ENCODE measurements around the gene PYCARD. TPM values are rescaled to one million over a fixed set of nuclear protein-coding genes. Genes with fewer than 3 reads are reported as not detected.

Gene PYCARD
- total and polyA plus RNA-seq, 10 of the 15 experiments (the other 5 are each of a cell fraction or from before 2014, with no cell fraction given), result 5.1 to 106 (median 45.9) TPM

- intact Hi-C loops (cut with micrococcal nuclease; ENCODE audit: unreplicated experiment) (no loop called here), in situ Hi-C loops (cut with MboI) (no loop called here)
- Histone ChIP-seq H3K27ac (ENCODE audit: control insufficient read depth, insufficient read depth) (no peak overlapping the region), H3K4me2 (ENCODE audit: control insufficient read depth, insufficient read depth) (no peak overlapping the region), H3K27me3 (replicated peaks in 1 of 2; ENCODE audit: control insufficient read depth in 2 of 2, insufficient read depth in 2 of 2, low read length in 1 of 2) (no peaks in the 10 kb centered on the region; a peak in 1 of 4 replicates), H3K36me3 (ENCODE audit: control insufficient read depth in 2 of 2, insufficient read depth in 2 of 2, low read length in 1 of 2) (no peaks in the 10 kb centered on the region), H3K4me1 (ENCODE audit: control insufficient read depth, insufficient read depth, low read length) (no peaks in the 10 kb centered on the region), H3K79me2 (ENCODE audit: control insufficient read depth, insufficient read depth, low read length) (no peaks in the 10 kb centered on the region), H3K9ac (ENCODE audit: control insufficient read depth, insufficient read depth, low read length) (no peak overlapping the region), H4K20me1 (ENCODE audit: control insufficient read depth, insufficient read depth) (no peaks in the 10 kb centered on the region), H3K4me3 (no peak overlapping the region), H2AFZ (ENCODE audit: control insufficient read depth, low read depth, low read length) (no peak overlapping the region), H3K9me3 (replicated peaks; ENCODE audit: control insufficient read depth, insufficient read depth, low read length) (no peaks in the 10 kb centered on the region)
- TF ChIP-seq BMI1 (IDR thresholded peaks at IDR 0.05; ENCODE audit: borderline replicate concordance), result no peak
- POLR2A ChIA-PET, result no interaction called here
- 85% methylated on average over 7 of the region's 8 CpGs for WGBS (ENCODE audit: insufficient coverage, insufficient replicate concordance, low lambda C conversion rate, missing lambda C conversion rate)
- SMC1A ChIA-PET (ENCODE audit: uncharacterized antibody, unreplicated experiment), result no interaction called here
- RAD21 ChIA-PET (ENCODE audit: unreplicated experiment), result no interaction called here
- no peak for ATAC-seq
- no TSS peak for BruUV-seq (replicated peaks)
- DNase-seq (ENCODE audit: low read depth, low spot score), result no peak
- FAIRE-seq, result no peak
- CTCF ChIA-PET, result no interaction called here
These were observed 35.2 kb downstream of the PYCARD start for GRCh38 chr16:31167315-31167714.

- POLR2A ChIA-PET, result interaction anchor here (0.6 to 1.9 kb wide), 6 partner anchors 15 to 217 kb away, joined by 3 to 10 read pairs (median 5); no protein-coding TSS in a partner anchor
- WGBS (ENCODE audit: insufficient coverage, insufficient replicate concordance, low lambda C conversion rate, missing lambda C conversion rate), result 10% methylated on average over 8 of the region's 8 CpGs
- Histone ChIP-seq H2AFZ (ENCODE audit: control insufficient read depth, low read depth, low read length) (no peak overlapping the region; the same call in 1 of the 2 replicates), H4K20me1 (ENCODE audit: control insufficient read depth, insufficient read depth) (no peaks in the 10 kb centered on the region), H3K4me1 (ENCODE audit: control insufficient read depth, insufficient read depth, low read length) (no peaks in the 10 kb centered on the region), H3K4me2 (ENCODE audit: control insufficient read depth, insufficient read depth) (no peak overlapping the region; the same call in 1 of the 2 replicates), H3K4me3 (no peak overlapping the region), H3K36me3 (ENCODE audit: control insufficient read depth in 2 of 2, insufficient read depth in 2 of 2, low read length in 1 of 2) (no peaks in the 10 kb centered on the region), H3K27ac (ENCODE audit: control insufficient read depth, insufficient read depth) (no peak overlapping the region), H3K27me3 (replicated peaks in 1 of 2; ENCODE audit: control insufficient read depth in 2 of 2, insufficient read depth in 2 of 2, low read length in 1 of 2) (no peaks in the 10 kb centered on the region), H3K9ac (ENCODE audit: control insufficient read depth, insufficient read depth, low read length) (no peak overlapping the region), H3K79me2 (ENCODE audit: control insufficient read depth, insufficient read depth, low read length) (no peaks in the 10 kb centered on the region), H3K9me3 (replicated peaks; ENCODE audit: control insufficient read depth, insufficient read depth, low read length) (no peaks in the 10 kb centered on the region)
- DNase-seq (ENCODE audit: low read depth, low spot score) (no peak), ATAC-seq (peak; percentile 73), FAIRE-seq (no peak)
- RAD21 ChIA-PET (ENCODE audit: unreplicated experiment), result interaction anchor here (0.6 to 3.4 kb wide), 3 partner anchors 15 to 226 kb away, joined by 3 to 11 read pairs (median 4); no protein-coding TSS in a partner anchor
- no TSS peak for BruUV-seq (replicated peaks)
- TF ChIP-seq SPI1 (IDR thresholded peaks at IDR 0.05; ENCODE audit: borderline replicate concordance, insufficient read depth, low read depth, low read length), result peak; percentile 61; the same call in 1 of the 2 replicates
- no peak for TF ChIP-seq WRNIP1 (IDR thresholded peaks at IDR 0.05; ENCODE audit: borderline replicate concordance, low read depth, low read length)
- CTCF ChIA-PET, result interaction anchor here (0.7 to 2.7 kb wide), 9 partner anchors 9 to 286 kb away, joined by 3 to 19 read pairs (median 3); partner anchors contain the start of gene ZNF843
- in situ Hi-C loops (cut with MboI) (no loop called here), intact Hi-C loops (cut with micrococcal nuclease; ENCODE audit: unreplicated experiment) (no loop called here)
- SMC1A ChIA-PET (ENCODE audit: uncharacterized antibody, unreplicated experiment), result interaction anchor here (0.7 to 2.8 kb wide), 6 partner anchors 13 to 284 kb away, joined by 3 to 7 read pairs (median 4); no protein-coding TSS in a partner anchor
These were observed 45.4 kb downstream of the PYCARD start for GRCh38 chr16:31157136-31157535.

Small RNA genes within 50 kb of the gene (small RNA-seq; reads per million reads assigned to genes)
- gene AC009088.4 (not detected), gene NDUFA3P6 (not detected)

Other genes starting within 250 kb of the PYCARD start
Only the 7 nearest of the 20 such genes appear.
- gene KAT8, start 85.1 kb downstream of the PYCARD start, total RNA-seq (2014; rRNA removed), result 46.9 and 50.4 TPM in 2 replicates
- gene KAT8, start 85.1 kb downstream of the PYCARD start, total RNA-seq (2014; rRNA removed; fragmentation: Illumina TruSeq; extraction: Trizol), result 37.5 and 39.0 TPM in 2 replicates
- 44.3 and 46.5 TPM in 2 replicates for gene KAT8, start 85.1 kb downstream of the PYCARD start, total RNA-seq (2021)
- gene KAT8, start 85.1 kb downstream of the PYCARD start, polyA plus RNA-seq (2011; rRNA removed), result 41.8 and 45.9 TPM in 2 replicates
- 36.0 and 40.3 TPM in 2 replicates for gene KAT8, start 85.1 kb downstream of the PYCARD start, polyA plus RNA-seq (2014; fragmentation: Illumina TruSeq; extraction: Trizol)
- 10 to 100 TPM in 1 of 2 experiments, 1 to 10 TPM in 1; 5.5 to 11.2 TPM for gene KAT8, start 85.1 kb downstream of the PYCARD start, polyA plus RNA-seq (2014; fragmentation: Nextera tagmentation; extraction: Ambion mirVana)
- gene KAT8, start 85.1 kb downstream of the PYCARD start, polyA plus RNA-seq (2014; rRNA removed), result 53.0 and 55.8 TPM in 2 replicates
- gene KAT8, start 85.1 kb downstream of the PYCARD start, polyA plus RNA-seq (2016; fragmentation: Nextera tagmentation; extraction: Ambion mirVana), result 10 to 100 TPM; 21.7 to 25.6 TPM
- not detected in 2 replicates for gene PRSS8, start 67.0 kb downstream of the PYCARD start, total RNA-seq (2014; rRNA removed)
- gene PRSS8, start 67.0 kb downstream of the PYCARD start, total RNA-seq (2014; rRNA removed; fragmentation: Illumina TruSeq; extraction: Trizol), result not detected in 2 replicates
- 0.16 and 0.33 TPM in 2 replicates for gene PRSS8, start 67.0 kb downstream of the PYCARD start, total RNA-seq (2021)
- not detected in 2 replicates for gene PRSS8, start 67.0 kb downstream of the PYCARD start, polyA plus RNA-seq (2011; rRNA removed)
- gene PRSS8, start 67.0 kb downstream of the PYCARD start, polyA plus RNA-seq (2014; fragmentation: Illumina TruSeq; extraction: Trizol), result not detected in 2 replicates
- gene PRSS8, start 67.0 kb downstream of the PYCARD start, polyA plus RNA-seq (2014; fragmentation: Nextera tagmentation; extraction: Ambion mirVana), result not detected
- 0.58 TPM in 1 of 2 replicates, not detected in the other for gene PRSS8, start 67.0 kb downstream of the PYCARD start, polyA plus RNA-seq (2014; rRNA removed)
- not detected for gene PRSS8, start 67.0 kb downstream of the PYCARD start, polyA plus RNA-seq (2016; fragmentation: Nextera tagmentation; extraction: Ambion mirVana)
- 0.11 and 0.44 TPM in 2 replicates for gene PRSS36, start 52.7 kb downstream of the PYCARD start, total RNA-seq (2014; rRNA removed)
- 0.13 TPM in 1 of 2 replicates, not detected in the other for gene PRSS36, start 52.7 kb downstream of the PYCARD start, total RNA-seq (2014; rRNA removed; fragmentation: Illumina TruSeq; extraction: Trizol)
- 0.46 TPM in 1 of 2 replicates, not detected in the other for gene PRSS36, start 52.7 kb downstream of the PYCARD start, total RNA-seq (2021)
- gene PRSS36, start 52.7 kb downstream of the PYCARD start, polyA plus RNA-seq (2011; rRNA removed), result 0.11 and 0.17 TPM in 2 replicates
- gene PRSS36, start 52.7 kb downstream of the PYCARD start, polyA plus RNA-seq (2014; fragmentation: Illumina TruSeq; extraction: Trizol), result not detected in 2 replicates
- gene PRSS36, start 52.7 kb downstream of the PYCARD start, polyA plus RNA-seq (2014; fragmentation: Nextera tagmentation; extraction: Ambion mirVana), result not detected
- gene PRSS36, start 52.7 kb downstream of the PYCARD start, polyA plus RNA-seq (2014; rRNA removed), result 0.20 and 0.47 TPM in 2 replicates
- 1 to 10 TPM in 1 of 2 experiments, under 1 TPM in 1; 0.17 to 1.1 TPM for gene PRSS36, start 52.7 kb downstream of the PYCARD start, polyA plus RNA-seq (2016; fragmentation: Nextera tagmentation; extraction: Ambion mirVana)
- 40.1 and 47.3 TPM in 2 replicates for gene FUS, start 22.6 kb downstream of the PYCARD start, total RNA-seq (2014; rRNA removed)
- 69.6 and 69.8 TPM in 2 replicates for gene FUS, start 22.6 kb downstream of the PYCARD start, total RNA-seq (2014; rRNA removed; fragmentation: Illumina TruSeq; extraction: Trizol)
- 509 and 521 TPM in 2 replicates for gene FUS, start 22.6 kb downstream of the PYCARD start, total RNA-seq (2021)
- gene FUS, start 22.6 kb downstream of the PYCARD start, polyA plus RNA-seq (2011; rRNA removed), result 243 and 327 TPM in 2 replicates
- gene FUS, start 22.6 kb downstream of the PYCARD start, polyA plus RNA-seq (2014; fragmentation: Illumina TruSeq; extraction: Trizol), result 366 and 389 TPM in 2 replicates
- gene FUS, start 22.6 kb downstream of the PYCARD start, polyA plus RNA-seq (2014; fragmentation: Nextera tagmentation; extraction: Ambion mirVana), result 100 to 1,000 TPM in 1 of 2 experiments, 10 to 100 TPM in 1; 46.8 to 131 TPM
- 480 and 547 TPM in 2 replicates for gene FUS, start 22.6 kb downstream of the PYCARD start, polyA plus RNA-seq (2014; rRNA removed)
- gene FUS, start 22.6 kb downstream of the PYCARD start, polyA plus RNA-seq (2016; fragmentation: Nextera tagmentation; extraction: Ambion mirVana), result 100 to 1,000 TPM; 366 to 437 TPM
- gene TRIM72, start 11.4 kb upstream of the PYCARD start, total RNA-seq (2014; rRNA removed), result 0.33 and 0.56 TPM in 2 replicates
- gene TRIM72, start 11.4 kb upstream of the PYCARD start, total RNA-seq (2014; rRNA removed; fragmentation: Illumina TruSeq; extraction: Trizol), result 0.13 and 0.14 TPM in 2 replicates
- gene TRIM72, start 11.4 kb upstream of the PYCARD start, total RNA-seq (2021), result 1.0 and 1.2 TPM in 2 replicates
- gene TRIM72, start 11.4 kb upstream of the PYCARD start, polyA plus RNA-seq (2011; rRNA removed), result not detected in 2 replicates
- 0.10 TPM in 1 of 2 replicates, not detected in the other for gene TRIM72, start 11.4 kb upstream of the PYCARD start, polyA plus RNA-seq (2014; fragmentation: Illumina TruSeq; extraction: Trizol)
- gene TRIM72, start 11.4 kb upstream of the PYCARD start, polyA plus RNA-seq (2014; fragmentation: Nextera tagmentation; extraction: Ambion mirVana), result under 1 TPM; 0.03 to 0.26 TPM
- gene TRIM72, start 11.4 kb upstream of the PYCARD start, polyA plus RNA-seq (2014; rRNA removed), result 0.29 and 0.36 TPM in 2 replicates
- gene TRIM72, start 11.4 kb upstream of the PYCARD start, polyA plus RNA-seq (2016; fragmentation: Nextera tagmentation; extraction: Ambion mirVana), result under 1 TPM; 0.19 to 0.23 TPM
- gene PYDC1, start 14.4 kb upstream of the PYCARD start, total RNA-seq (2014; rRNA removed), result not detected in 2 replicates
- gene PYDC1, start 14.4 kb upstream of the PYCARD start, total RNA-seq (2014; rRNA removed; fragmentation: Illumina TruSeq; extraction: Trizol), result not detected in 2 replicates
- gene PYDC1, start 14.4 kb upstream of the PYCARD start, total RNA-seq (2021), result not detected in 2 replicates
- gene PYDC1, start 14.4 kb upstream of the PYCARD start, polyA plus RNA-seq (2011; rRNA removed), result not detected in 2 replicates
- gene PYDC1, start 14.4 kb upstream of the PYCARD start, polyA plus RNA-seq (2014; fragmentation: Illumina TruSeq; extraction: Trizol), result not detected in 2 replicates
- gene PYDC1, start 14.4 kb upstream of the PYCARD start, polyA plus RNA-seq (2014; fragmentation: Nextera tagmentation; extraction: Ambion mirVana), result not detected
- not detected in 2 replicates for gene PYDC1, start 14.4 kb upstream of the PYCARD start, polyA plus RNA-seq (2014; rRNA removed)
- gene PYDC1, start 14.4 kb upstream of the PYCARD start, polyA plus RNA-seq (2016; fragmentation: Nextera tagmentation; extraction: Ambion mirVana), result not detected
- 17.8 and 19.9 TPM in 2 replicates for gene ITGAM, start 57.2 kb upstream of the PYCARD start, total RNA-seq (2014; rRNA removed)
- gene ITGAM, start 57.2 kb upstream of the PYCARD start, total RNA-seq (2014; rRNA removed; fragmentation: Illumina TruSeq; extraction: Trizol), result 9.1 and 9.8 TPM in 2 replicates
- 18.3 and 19.0 TPM in 2 replicates for gene ITGAM, start 57.2 kb upstream of the PYCARD start, total RNA-seq (2021)
- 3.1 and 7.5 TPM in 2 replicates for gene ITGAM, start 57.2 kb upstream of the PYCARD start, polyA plus RNA-seq (2011; rRNA removed)
- 7.3 and 14.2 TPM in 2 replicates for gene ITGAM, start 57.2 kb upstream of the PYCARD start, polyA plus RNA-seq (2014; fragmentation: Illumina TruSeq; extraction: Trizol)
- 1 to 10 TPM in 1 of 2 experiments, under 1 TPM in 1; 0.97 to 1.6 TPM for gene ITGAM, start 57.2 kb upstream of the PYCARD start, polyA plus RNA-seq (2014; fragmentation: Nextera tagmentation; extraction: Ambion mirVana)
- 13.4 and 16.6 TPM in 2 replicates for gene ITGAM, start 57.2 kb upstream of the PYCARD start, polyA plus RNA-seq (2014; rRNA removed)
- gene ITGAM, start 57.2 kb upstream of the PYCARD start, polyA plus RNA-seq (2016; fragmentation: Nextera tagmentation; extraction: Ambion mirVana), result 1 to 10 TPM; 3.8 to 4.4 TPM